B cell (primary cell): ENCODE results near the gene PIK3R2. TPM values are rescaled to one million over a fixed set of nuclear protein-coding genes. Genes with fewer than 3 reads are reported as not detected.

Experiments used
- ATAC-seq: fragments of 200-7000 bp; cut with Tn5 transposase; one replicate; pipeline ENCODE4 v1.10.0; 2021; ENCODE audit warnings: low read depth, mild to moderate bottlenecking, moderate number of reproducible peaks, moderate library complexity
- CTCF ChIA-PET: fragments of 350-600 bp; sonication (Branson Sonifier 250); formaldehyde crosslinking; loops from one replicate; lab custom pipeline; 2021; ENCODE audit warnings: antibody characterized with exemption, inconsistent platforms; lab: Charles Lee
- POLR2A ChIA-PET: fragments of 350-600 bp; sonication (Branson Sonifier 250); formaldehyde crosslinking; loops from one replicate; lab custom pipeline; 2021; ENCODE audit warnings: antibody characterized with exemption; lab: Charles Lee
- DNase-seq: peaks from one replicate; pipeline ENCODE4 v3.0.0; 2013
- H2AFZ ChIP-seq: 2 replicates; pipeline ENCODE4 v1.6.1; 2012; ENCODE audit warnings: mild to moderate bottlenecking, low read depth, low read length; ENCODE audit not compliant: insufficient read depth, poor library complexity, severe bottlenecking
- H3K27ac ChIP-seq, 2 donors: 1 replicate in 1 of 2; 2 replicates in 1 of 2; pipeline ENCODE4 v1.5.1; 2012 to 2013; ENCODE audit warnings: low read length in 2 of 2, mild to moderate bottlenecking in 2 of 2, moderate library complexity in 1 of 2
- H3K27me3 ChIP-seq, 4 experiments: fragments of 200-600 bp in 1 of 4; sonication (generic) in 1 of 4; replicated peaks in 1 of 4; 1 replicate in 2 of 4; 2 replicates in 2 of 4; pipeline versions ENCODE4 v1.6.1 to v1.7.0; 2013 to 2016; ENCODE audit warnings: low read length in 3 of 4, mild to moderate bottlenecking in 2 of 4, mixed read lengths in 1 of 4, moderate library complexity in 1 of 4; ENCODE audit not compliant: insufficient read depth in 4 of 4, control insufficient read depth in 3 of 4; ENCODE audit errors: control extremely low read depth in 1 of 4
- H3K36me3 ChIP-seq, 2 experiments: replicated peaks in 1 of 2; 1 replicate in 1 of 2; 2 replicates in 1 of 2; pipeline versions ENCODE4 v1.6.1 to v1.7.1; 2013; ENCODE audit warnings: low read length in 1 of 2; ENCODE audit not compliant: insufficient read depth in 2 of 2, control insufficient read depth in 1 of 2; ENCODE audit errors: control extremely low read depth in 1 of 2, extremely low read depth in 1 of 2
- H3K4me1 ChIP-seq, 2 donors: fragments of 200-600 bp in 1 of 2; sonication (generic) in 1 of 2; 1 replicate in 1 of 2; 2 replicates in 1 of 2; pipeline versions ENCODE4 v1.5.1 to v1.6.1; 2013 to 2017; ENCODE audit warnings: low read length in 2 of 2; ENCODE audit not compliant: control insufficient read depth in 2 of 2, insufficient read depth in 2 of 2
- H3K4me2 ChIP-seq: replicated peaks from 2 replicates; pipeline ENCODE3; 2012; ENCODE audit warnings: mild to moderate bottlenecking, low read depth, low read length; ENCODE audit not compliant: poor library complexity, severe bottlenecking
- H3K4me3 ChIP-seq, 5 experiments: fragments of 200-600 bp in 1 of 5; sonication (generic) in 1 of 5; 1 replicate in 3 of 5; 2 replicates in 2 of 5; pipeline versions ENCODE4 v1.5.1 to v1.7.0; 2011 to 2016; ENCODE audit warnings: low read length in 4 of 5, mild to moderate bottlenecking in 4 of 5, low read depth in 2 of 5, control low read depth in 1 of 5, moderate library complexity in 1 of 5; ENCODE audit not compliant: insufficient read depth in 1 of 5; ENCODE audit errors: control extremely low read depth in 1 of 5, extremely low read depth in 1 of 5
- H3K79me2 ChIP-seq: fragments of 200-600 bp; sonication (generic); one replicate; pipeline ENCODE4 v1.6.0; 2016; ENCODE audit warnings: low read length; ENCODE audit not compliant: control insufficient read depth, insufficient read depth
- H3K9ac ChIP-seq: fragments of 200-600 bp; sonication (generic); 2 replicates; pipeline ENCODE4 v1.6.1; 2017; ENCODE audit warnings: mild to moderate bottlenecking, low read length, moderate library complexity
- H3K9me3 ChIP-seq, 3 donors: one replicate each; pipeline versions ENCODE4 v1.6.1 to v1.7.1; 2013; ENCODE audit warnings: low read length in 2 of 3; ENCODE audit not compliant: control insufficient read depth in 2 of 3, insufficient read depth in 1 of 3; ENCODE audit errors: control extremely low read depth in 1 of 3
- H4K20me1 ChIP-seq: 2 replicates; pipeline ENCODE4 v1.6.0; 2012; ENCODE audit warnings: mild to moderate bottlenecking, low read length; ENCODE audit not compliant: insufficient read depth, control insufficient read depth, poor library complexity, severe bottlenecking
- H3K27ac Mint-ChIP-seq: one replicate; pipeline ENCODE4 v1.8.0; 2021; ENCODE audit warnings: mixed read lengths
- H3K27me3 Mint-ChIP-seq: one replicate; pipeline ENCODE4 v1.8.0; 2021; ENCODE audit warnings: mixed read lengths
- H3K4me1 Mint-ChIP-seq: one replicate; pipeline ENCODE4 v1.8.0; 2021; ENCODE audit warnings: mixed read lengths
- H3K4me3 Mint-ChIP-seq: one replicate; pipeline ENCODE4 v1.8.0; 2021; ENCODE audit warnings: mixed read lengths
- H3K9me3 Mint-ChIP-seq: one replicate; pipeline ENCODE4 v1.8.0; 2022; ENCODE audit warnings: mixed read lengths; ENCODE audit not compliant: insufficient read depth
- EZH2 ChIP-seq: IDR thresholded peaks from 2 replicates; pipeline ENCODE4 v1.6.1; 2012; ENCODE audit warnings: borderline replicate concordance, low read depth, mild to moderate bottlenecking, moderate library complexity, low read length; ENCODE audit not compliant: insufficient read depth, poor library complexity, severe bottlenecking
- WGBS: methylation state at CpG from one replicate; pipeline ENCODE4 v1.1.5; 2013; ENCODE audit warnings: missing lambda C conversion rate; ENCODE audit not compliant: insufficient coverage; 5-methylcytosine and 5-hydroxymethylcytosine counted together
- intact Hi-C: fragments of 100-400 bp; cut with micrococcal nuclease; formaldehyde crosslinking; loops from one replicate; pipeline ENCODE4 v1.10.0; 2022
- polyA plus RNA-seq: library from polyadenylated mRNA; depleted of rRNA; stranded (reverse); fragments of >200 nt; gene quantifications from 2 replicates; pipeline ENCODE4 v1.2.3, GENCODE V29; 2012
- total RNA-seq, 2 donors: library from RNA; stranded (reverse); fragments of 120-200 nt in 1 of 2; gene quantifications; 1 replicate in 1 of 2; 2 replicates in 1 of 2; pipeline versions ENCODE4 v1.2.3 to v1.2.4, GENCODE V29; 2013 to 2022
- TF ChIP-seq, protein P1 (sequence below): fragments of 200-600 bp; IDR thresholded peaks from one replicate; pipeline ENCODE4 v1.8.0; 2022; ENCODE audit warnings: antibody characterized with exemption, mild to moderate bottlenecking

The PIK3R2 gene
- total and polyA plus RNA-seq, 2 donors (not counting 1 experiment from before 2014, with no cell fraction given), result 8.5 to 15.8 TPM

- TF ChIP-seq, protein P1, sequence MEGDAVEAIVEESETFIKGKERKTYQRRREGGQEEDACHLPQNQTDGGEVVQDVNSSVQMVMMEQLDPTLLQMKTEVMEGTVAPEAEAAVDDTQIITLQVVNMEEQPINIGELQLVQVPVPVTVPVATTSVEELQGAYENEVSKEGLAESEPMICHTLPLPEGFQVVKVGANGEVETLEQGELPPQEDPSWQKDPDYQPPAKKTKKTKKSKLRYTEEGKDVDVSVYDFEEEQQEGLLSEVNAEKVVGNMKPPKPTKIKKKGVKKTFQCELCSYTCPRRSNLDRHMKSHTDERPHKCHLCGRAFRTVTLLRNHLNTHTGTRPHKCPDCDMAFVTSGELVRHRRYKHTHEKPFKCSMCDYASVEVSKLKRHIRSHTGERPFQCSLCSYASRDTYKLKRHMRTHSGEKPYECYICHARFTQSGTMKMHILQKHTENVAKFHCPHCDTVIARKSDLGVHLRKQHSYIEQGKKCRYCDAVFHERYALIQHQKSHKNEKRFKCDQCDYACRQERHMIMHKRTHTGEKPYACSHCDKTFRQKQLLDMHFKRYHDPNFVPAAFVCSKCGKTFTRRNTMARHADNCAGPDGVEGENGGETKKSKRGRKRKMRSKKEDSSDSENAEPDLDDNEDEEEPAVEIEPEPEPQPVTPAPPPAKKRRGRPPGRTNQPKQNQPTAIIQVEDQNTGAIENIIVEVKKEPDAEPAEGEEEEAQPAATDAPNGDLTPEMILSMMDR, result no peak
- no peak for TF ChIP-seq EZH2
- no peak overlapping the region for H3K4me3 Mint-ChIP-seq
- H3K9me3 Mint-ChIP-seq, result no peaks in the 10 kb centered on the region
- ATAC-seq (no peak), DNase-seq (no peak)
- Histone ChIP-seq H3K27me3 (no peaks in the 10 kb centered on the region), H3K9ac (no peak overlapping the region), H3K4me2 (no peak overlapping the region), H3K36me3 (peaks cover 5 to 75% of the 10 kb centered on the region in 2 experiments), H3K9me3 (no peaks in the 10 kb centered on the region), H4K20me1 (peaks cover 4% of the 10 kb centered on the region), H3K4me1 (no peaks in the 10 kb centered on the region), H3K79me2 (no peaks in the 10 kb centered on the region), H3K27ac (no peak overlapping the region), H2AFZ (no peak overlapping the region), H3K4me3 (no peak overlapping the region)
- H3K4me1 Mint-ChIP-seq, result no peaks in the 10 kb centered on the region
- no peaks in the 10 kb centered on the region for H3K27me3 Mint-ChIP-seq
- 97% methylated on average over 5 of the region's 9 CpGs for WGBS
- no peak overlapping the region for H3K27ac Mint-ChIP-seq
- intact Hi-C loops, result no loop called here
- ChIA-PET CTCF (no interaction called here), POLR2A (no interaction called here)
Observed at GRCh38 chr19:18137657-18138339, 15.2 kb upstream of the PIK3R2 start.

GRCh38 chr19:18140473-18140872 lies 12.5 kb upstream of the PIK3R2 start:
- TF ChIP-seq EZH2, result no peak
- TF ChIP-seq, protein P1, result no peak
- H3K9me3 ChIP-seq, result no peaks in the 10 kb centered on the region
- no peak overlapping the region for H3K27ac Mint-ChIP-seq
- no peaks in the 10 kb centered on the region for H3K79me2 ChIP-seq
- ChIA-PET POLR2A (interaction anchor here (0.8 kb wide), 1 partner anchor 282 kb away, joined by 5 read pairs; no protein-coding TSS in a partner anchor), CTCF (interaction anchor here (0.6 to 1.8 kb wide), 2 partner anchors 11 to 130 kb away, joined by 3 to 8 read pairs; no protein-coding TSS in a partner anchor)
- H3K9me3 Mint-ChIP-seq, result no peaks in the 10 kb centered on the region
- no peak overlapping the region for H3K4me3 ChIP-seq
- H3K27me3 ChIP-seq, result no peaks in the 10 kb centered on the region
- no peak overlapping the region for H3K4me2 ChIP-seq
- H3K36me3 ChIP-seq, result peaks cover 7 to 80% of the 10 kb centered on the region in 2 experiments
- no peak overlapping the region for H3K9ac ChIP-seq
- no peak overlapping the region for H3K27ac ChIP-seq
- 83% methylated on average over 1 of the region's 1 CpG for WGBS
- intact Hi-C loops, result no loop called here
- H4K20me1 ChIP-seq, result peaks cover 15% of the 10 kb centered on the region
- H3K27me3 Mint-ChIP-seq, result no peaks in the 10 kb centered on the region
- no peaks in the 10 kb centered on the region for H3K4me1 ChIP-seq
- no peaks in the 10 kb centered on the region for H3K4me1 Mint-ChIP-seq
- DNase-seq (no peak), ATAC-seq (no peak)
- H3K4me3 Mint-ChIP-seq, result no peak overlapping the region
- H2AFZ ChIP-seq, result no peak overlapping the region
